GM21717 (cell line): Measurements from ENCODE around the gene NXPE3.

Experiments
- ATAC-seq: cut with Tn5 transposase; IDR thresholded peaks from one replicate; pipeline ENCODE4 v1.9.1; 2021; ENCODE audit warnings: mild to moderate bottlenecking, moderate library complexity; ENCODE audit not compliant: unreplicated experiment

The NXPE3 gene

DNA sequence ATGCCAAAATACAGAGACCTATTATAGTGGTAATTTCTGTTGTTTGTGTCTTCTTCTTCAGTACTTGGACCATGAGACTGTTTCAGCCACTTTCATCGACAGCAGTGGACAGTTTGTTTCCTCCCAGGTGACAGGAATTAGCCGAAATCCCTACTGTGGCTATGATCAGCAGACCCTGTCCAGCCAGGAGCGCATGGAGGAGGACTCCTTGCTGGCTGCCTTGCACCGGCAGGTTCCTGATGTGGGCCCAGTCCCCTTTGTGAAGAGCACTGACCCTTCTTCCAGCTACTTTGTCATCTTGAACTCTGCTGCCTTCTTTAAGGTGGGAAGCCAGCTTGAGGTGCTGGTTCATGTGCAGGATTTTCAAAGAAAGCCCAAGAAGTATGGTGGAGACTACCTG lies 22.2 kb downstream of the NXPE3 start:
- ATAC-seq: no peak

DNA sequence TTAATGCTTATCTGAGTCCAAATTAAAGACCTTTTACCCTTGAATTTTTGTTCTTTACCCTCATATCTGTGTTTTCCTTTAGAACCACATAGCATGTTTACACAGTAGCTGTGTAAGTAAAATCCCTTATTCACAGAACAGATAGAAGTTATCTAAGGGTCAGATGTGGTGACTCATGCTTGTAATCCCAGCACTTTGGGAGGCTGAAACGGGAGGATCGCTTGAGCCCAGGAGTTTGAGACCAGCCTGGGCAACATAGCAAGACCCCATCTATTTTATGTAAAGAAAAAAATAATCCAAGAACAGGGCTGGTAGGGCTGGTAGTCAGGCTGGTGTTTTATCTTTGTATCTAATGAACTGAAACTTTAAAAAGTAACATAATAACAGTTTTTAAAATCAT lies 23.2 kb downstream of the NXPE3 start:
- ATAC-seq: no peak

DNA sequence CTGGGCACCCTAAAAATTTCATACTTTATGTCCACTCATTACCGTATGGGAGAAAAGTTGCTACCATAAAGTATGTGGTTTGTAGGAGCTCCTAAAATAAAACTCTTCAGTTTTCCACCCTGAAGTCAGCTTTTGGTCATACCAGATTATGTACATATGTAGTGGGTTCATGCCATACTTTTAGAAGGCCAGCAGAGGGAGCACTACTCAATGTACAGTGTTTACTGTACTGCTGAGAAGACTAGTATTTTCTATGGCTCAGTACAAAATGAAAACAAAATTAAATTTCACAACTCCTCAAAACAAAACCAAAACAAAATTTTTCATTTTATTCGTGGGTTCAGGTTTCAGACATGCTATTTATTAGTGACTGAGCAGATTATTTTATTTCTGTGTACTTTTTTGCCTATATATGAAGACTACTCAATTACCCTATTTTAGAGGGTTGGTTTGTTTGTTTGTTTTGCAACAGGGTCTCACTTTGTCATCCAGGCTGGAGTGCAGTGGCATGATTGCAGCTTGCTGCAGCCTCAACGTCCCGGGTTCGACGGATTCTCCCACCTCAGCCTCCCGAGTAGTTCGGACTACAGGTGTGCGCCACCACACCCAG lies 24.3 kb downstream of the NXPE3 start:
- peak; percentile 92 for ATAC-seq

DNA sequence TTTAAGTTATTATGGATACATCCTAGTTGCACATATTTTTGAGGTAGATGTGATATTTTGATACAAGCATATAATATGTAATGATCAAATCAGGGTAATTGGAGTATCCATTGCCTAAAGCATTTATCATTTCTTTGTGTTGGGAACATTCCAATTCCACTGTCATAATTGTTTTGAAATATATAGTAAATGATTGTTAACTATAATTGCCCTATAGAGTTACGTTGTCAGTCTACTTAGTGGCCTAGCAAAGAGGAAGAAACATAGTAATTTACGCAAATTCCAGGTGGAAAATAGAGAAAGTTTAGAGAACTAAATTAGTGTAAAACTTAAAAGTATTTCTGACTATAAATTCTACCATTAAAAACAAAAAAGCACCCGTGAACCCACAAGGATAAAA lies 24.9 kb downstream of the NXPE3 start:
- ATAC-seq: no peak

DNA sequence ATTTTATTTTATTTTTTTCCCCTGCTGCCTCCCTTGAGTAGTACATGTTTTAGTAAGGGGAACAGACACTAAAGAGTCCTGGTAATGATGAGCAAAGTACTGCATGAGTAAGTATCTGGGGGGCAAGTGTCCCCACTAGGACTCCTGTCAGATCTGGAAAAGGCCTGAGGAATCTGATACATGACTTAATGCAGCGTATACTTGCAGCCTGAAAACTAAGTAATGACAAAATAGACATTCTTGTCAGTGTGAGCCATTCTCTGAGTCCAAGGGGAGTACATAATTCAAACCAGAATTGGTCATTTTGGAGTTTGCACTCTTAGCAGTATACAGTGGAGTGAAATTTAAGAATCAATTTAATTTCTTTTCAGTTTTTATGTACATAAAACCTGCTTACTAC lies 27.5 kb downstream of the NXPE3 start:
- no peak for ATAC-seq

DNA sequence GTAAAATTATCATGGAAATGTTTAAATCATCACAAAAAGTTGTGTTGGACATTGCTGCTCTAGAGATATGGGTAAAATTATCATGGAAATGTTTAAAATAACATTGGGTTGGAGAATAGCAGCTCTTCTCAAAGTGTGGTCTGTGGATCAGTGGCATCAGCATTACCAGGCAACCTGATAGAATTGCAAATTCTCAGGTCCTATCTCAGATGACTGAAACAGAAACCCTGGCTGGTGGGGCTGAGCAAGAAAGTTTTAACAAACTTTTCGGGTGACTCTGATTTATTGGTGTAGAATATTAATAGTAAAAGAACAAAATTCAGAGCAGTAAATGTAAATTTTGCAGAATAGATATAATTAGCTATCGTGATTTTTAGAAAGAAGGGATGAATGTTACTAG lies 28.9 kb downstream of the NXPE3 start:
- ATAC-seq: peak; percentile 61

DNA sequence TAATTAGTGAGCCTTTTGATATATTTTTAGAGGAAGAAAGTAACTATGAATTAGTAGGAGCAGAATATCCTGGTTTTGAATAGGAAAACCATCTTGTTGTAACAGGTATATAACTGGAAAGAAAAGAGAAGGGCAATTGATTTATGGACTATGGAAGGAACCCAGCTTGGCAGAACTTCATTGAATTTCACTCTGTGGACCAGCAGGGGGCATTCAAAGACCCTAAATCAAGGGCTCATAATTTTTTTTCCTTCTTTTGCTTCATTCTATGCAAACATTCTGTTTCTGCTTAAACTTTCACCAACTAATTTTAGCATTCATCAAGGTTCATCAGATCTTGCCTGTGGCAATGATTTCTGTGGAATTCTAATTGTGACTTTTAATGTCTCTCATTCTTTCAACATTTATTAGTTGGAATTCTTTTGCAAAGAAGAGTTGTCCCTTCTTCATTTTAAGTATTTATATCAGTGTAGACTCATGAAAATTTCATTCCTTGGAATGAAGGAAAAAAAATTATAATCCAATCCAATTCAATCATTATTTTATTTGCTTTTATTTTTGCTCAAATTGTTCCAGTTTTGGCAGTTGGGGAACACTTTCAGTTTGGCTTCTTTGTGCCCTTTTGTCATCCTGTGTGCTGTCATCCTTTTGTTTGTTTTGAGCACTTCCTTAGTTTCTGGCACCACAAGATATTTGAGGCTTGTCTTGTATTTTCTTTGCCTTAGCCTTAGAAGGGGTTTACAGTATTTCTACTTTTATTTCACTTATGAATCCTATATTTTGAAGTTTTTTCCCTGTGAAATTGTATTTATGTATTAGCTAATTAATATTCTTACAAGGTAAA lies 30.4 kb downstream of the NXPE3 start:
- no peak for ATAC-seq

DNA sequence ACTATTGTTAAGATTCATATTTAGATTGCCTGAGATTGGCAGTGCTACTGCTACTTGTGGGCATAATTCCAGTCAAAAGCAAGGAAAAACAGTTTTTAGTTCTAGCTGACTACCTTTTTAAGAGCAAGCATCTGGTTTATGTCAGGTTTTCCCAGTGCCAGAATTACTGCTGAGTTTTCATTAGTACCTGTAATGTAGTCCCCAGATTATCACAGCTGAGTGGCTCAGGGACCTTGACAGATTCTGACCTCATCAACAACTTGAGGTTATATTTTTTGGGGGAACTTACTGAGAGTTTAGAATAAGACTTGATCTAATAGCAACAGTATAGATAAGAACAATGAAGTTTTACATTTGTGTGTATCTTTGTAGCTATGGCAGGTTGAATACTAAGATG lies 31.0 kb downstream of the NXPE3 start:
- no peak for ATAC-seq

DNA sequence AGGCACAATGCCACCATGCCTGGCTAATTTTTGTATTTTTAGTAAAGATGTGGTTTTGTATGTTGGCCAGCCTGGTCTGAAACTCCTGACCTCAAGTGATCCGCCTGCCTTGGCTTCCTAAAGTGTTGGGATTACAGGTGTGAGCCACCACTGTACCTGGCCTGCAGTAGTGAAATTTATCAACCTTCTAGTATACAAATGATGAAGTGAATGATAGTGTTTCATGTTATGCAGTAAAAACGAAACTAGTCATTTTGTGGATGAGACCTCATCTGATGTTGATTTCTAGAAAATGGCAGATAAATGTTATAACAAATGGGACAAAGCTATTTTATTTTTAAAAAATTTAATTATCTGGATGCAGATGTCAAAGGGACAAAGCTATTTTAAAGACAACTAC lies 32.9 kb downstream of the NXPE3 start:
- no peak for ATAC-seq

DNA sequence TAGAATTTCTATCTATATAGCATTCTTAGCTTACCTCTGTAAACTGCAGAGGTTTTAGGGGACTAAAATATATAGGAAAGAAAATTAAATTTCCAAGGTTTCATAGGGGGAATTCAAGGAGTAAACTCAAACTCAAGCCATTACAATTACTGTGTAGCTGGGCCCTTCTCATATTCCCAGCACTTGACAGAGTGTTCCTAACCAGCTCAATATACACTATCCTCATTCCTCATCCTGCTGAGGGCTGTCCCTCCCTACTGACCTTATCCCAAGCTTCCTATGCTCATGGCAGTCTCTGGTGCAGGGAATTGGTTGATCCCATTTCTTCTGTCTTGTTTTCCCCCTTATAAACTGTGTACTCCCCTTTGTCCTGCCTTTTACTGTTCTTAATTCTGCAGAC lies 33.9 kb downstream of the NXPE3 start:
- ATAC-seq: no peak

DNA sequence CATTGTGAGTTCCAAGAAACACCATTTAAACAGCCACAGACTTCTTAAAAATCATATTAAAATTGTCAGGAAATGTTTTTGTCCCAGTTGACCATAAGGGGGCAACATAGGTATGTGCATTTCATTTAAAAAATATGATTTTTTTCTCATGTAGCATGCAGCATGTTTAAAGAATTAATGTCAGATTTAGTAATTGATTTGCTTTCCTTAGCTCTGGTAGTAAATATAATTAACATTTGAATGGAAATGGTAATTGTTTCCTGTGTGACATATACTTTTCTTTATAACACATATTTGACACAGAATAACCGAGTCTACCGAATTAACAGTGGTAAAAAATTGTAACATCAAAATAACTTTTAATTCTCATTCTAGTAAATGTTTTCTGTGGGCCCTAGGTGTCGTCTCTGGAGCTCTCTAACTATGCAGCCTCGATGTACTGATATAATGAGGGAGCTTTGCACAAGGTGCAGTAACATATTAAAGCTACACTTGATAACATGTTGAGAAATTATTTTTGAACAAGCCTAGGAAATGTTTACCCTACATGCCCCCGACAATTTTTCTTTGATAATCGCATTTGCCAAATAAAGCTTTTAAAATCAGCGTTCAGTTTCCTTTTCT lies 34.9 kb downstream of the NXPE3 start:
- no peak for ATAC-seq

DNA sequence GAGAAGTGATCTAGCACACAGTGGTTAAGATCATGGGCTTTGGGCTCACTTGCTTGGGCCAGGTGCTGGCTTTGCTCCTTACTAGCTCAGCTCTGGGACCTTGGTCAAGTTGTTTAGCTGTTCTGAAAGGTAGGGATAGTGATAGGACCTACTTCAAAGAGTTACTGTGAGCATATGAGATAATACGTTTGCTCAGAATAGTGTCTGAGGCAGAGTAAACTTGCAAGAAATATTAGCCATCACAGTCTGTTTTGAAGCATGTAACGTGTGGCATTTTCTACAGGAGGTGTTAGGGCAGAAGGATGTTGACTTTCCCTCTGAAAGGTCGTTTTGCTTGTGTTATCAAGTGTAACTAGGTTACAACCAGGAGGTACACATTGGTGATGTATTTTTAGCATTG lies 35.8 kb downstream of the NXPE3 start:
- ATAC-seq: no peak

DNA sequence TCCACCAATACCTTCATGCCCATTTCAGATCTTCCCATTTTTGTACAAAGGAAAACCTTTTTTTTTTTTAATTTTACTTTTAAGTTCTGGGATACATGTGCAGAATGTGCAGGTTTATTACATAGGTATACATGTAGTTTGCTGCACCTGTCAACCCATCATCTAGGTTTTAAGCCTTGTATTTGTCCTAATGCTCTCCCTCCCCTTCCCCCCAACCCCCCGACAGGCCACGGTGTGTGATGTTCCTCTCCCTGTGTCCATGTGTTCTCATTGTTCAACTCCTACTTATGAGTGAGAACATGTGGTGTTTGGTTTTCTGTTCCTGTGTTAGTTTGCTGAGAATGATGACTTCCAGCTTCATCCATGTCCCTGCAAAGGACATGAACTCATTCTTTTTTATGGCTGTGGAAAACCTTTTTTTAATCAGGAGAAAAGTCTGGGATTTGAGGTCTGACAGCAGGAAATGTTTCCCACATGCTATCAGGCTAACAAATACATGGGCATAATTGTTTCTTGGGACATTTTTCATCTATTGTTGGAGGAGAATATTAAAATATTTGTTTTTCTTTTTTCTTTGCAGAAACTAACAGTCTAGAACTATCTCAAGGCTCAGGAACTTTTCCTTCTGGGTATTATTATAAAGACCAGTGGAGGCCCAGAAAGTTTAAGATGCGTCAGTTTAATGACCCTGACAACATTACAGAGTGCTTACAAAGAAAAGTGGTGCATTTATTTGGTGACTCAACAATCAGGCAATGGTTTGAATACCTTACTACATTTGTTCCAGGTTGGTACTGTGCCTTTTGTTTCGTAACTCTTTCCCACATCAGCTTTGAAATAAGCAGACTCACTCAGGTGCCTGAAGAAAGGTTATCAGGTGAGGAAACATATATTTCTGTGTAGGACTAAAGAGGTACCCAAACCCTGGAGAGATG lies 37.5 kb downstream of the NXPE3 start:
- ATAC-seq: no peak

DNA sequence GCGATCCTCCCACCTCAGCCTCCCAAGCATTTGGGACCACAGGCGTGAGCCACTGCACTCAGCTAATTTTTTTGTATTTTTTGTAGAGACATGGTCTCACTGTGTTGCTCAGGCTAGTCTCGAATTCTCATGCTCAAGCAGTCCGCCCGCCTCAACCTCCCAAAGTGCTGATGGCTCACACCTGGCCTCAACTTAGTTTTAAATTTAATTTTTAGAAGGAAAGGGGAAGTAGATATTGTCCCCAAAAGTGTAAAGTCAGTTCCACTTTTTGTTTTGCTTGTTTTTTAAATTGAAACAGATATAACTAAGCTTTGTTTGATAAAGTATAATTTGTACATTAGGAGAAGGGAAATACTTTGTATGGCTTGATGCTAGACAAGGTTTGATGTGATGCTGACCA lies 39.0 kb downstream of the NXPE3 start:
- no peak for ATAC-seq

DNA sequence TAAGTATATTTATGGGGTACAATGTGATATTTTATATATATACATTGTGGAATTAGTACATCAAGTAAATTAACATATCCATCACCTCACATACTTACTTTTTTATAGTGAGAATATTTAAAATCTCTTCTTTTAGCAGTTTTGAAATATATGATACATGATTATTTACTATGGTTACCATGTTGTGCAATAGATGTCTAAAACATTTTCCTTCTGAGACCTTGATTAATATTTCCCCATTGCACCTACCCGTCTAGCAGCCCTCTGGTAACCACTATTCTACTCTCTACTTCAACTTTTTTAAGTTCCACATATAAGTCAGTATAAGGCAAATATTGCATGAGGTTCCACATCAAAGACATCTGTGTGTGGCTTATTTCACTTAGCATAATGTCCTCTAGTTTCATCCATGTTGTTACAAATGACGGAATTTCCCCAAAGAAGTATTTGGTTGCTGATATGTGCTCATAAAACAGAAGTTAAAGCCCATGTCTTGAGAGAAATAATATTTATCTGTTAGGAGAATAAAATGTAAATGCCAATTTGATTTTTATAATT lies 40.7 kb downstream of the NXPE3 start:
- ATAC-seq: peak; percentile 42

DNA sequence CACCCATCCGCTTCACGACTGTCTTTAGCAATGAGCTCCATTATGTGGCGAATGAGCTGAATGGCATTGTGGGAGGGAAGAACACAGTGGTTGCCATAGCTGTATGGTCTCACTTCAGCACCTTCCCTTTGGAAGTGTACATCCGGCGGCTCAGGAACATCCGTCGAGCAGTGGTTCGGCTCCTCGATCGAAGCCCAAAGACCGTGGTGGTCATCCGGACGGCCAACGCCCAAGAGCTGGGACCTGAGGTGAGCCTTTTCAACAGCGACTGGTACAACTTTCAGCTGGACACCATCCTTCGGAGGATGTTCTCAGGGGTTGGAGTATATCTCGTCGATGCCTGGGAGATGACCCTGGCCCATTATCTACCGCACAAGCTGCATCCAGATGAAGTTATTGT lies 42.5 kb downstream of the NXPE3 start:
- no peak for ATAC-seq

DNA sequence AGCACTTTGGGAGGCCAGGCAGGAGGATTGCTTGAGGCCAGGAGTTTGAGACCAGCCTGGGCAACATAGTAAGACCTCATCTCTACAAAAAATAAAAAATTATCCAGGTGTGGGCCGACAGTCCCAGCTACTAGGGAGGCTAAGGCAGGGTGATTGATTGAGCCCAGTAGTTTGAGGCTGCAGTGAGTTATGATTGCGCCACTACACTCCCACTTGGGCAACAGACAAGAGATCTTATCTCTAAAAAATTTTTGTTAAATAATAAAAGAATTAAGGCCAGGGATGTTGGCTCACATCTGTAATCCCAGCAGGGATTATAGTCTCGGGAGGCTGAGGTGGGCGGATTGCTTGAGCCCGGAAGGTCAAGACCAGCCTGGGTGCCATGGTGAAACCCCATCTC lies 44.5 kb downstream of the NXPE3 start:
- no peak for ATAC-seq

DNA sequence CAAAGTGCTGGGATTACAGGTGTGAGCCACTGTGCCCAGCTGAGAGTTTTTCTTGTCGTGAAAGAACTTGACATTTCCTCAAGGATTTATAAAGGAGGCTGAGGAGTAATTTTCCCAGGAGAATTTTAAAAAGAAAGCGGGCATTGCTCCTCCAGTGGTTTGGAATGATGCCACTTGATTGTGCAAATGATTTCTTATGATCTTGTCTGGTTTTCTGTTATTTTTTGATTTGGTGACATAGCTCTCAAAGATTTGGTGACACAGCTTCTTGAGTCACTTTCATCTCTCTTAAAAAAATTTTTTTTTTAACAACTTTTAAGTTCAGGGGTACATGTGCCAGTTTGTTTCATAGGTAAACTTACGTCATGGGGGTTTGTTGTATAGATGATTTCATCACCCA lies 45.7 kb downstream of the NXPE3 start:
- no peak for ATAC-seq

DNA sequence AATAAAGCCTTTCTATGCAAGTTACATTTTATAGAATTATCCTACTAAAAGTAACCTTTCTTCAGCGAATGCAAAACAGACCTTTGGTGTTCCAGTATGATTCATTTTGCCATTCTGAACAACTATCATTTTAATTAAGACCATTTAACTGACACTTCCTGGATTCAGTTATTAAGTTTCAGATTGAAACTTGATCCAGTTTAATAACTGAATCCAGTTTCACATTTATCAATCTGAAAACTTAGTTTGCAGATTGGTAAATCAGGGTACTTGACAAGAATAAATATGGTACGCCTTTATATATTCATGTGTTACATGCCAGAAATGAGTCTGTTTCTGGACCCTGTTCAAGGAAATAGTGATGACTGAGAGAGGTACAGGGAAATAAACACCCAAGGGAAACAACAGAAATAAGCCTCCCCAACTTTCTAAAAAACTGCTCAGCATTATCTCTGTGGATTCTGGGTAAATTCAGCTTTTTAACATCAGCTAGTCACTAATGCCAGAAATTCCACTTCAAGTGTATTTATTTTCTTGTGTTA lies 47.0 kb downstream of the NXPE3 start:
- no peak for ATAC-seq
